CD14-positive monocyte (primary cell): ENCODE measurements around the gene SPDYE4. TPM values are rescaled to one million over a fixed set of nuclear protein-coding genes. Genes with fewer than 3 reads are reported as not detected.

Source experiments
- DNase-seq, 3 donors: peaks; one replicate each; pipeline ENCODE4 v3.0.0-alpha.2; 2011 to 2022
- H2AFZ ChIP-seq: 2 replicates; pipeline ENCODE4 v1.6.0; 2012; ENCODE audit warnings: mild to moderate bottlenecking, low read depth, low read length, inconsistent platforms; ENCODE audit not compliant: insufficient read depth, poor library complexity, severe bottlenecking
- H3K27ac ChIP-seq, 2 donors: 1 replicate in 1 of 2; 2 replicates in 1 of 2; pipeline ENCODE4 v1.5.1; 2012 to 2013; ENCODE audit warnings: low read length in 2 of 2, control low read depth in 1 of 2, inconsistent platforms in 1 of 2, low read depth in 1 of 2, mild to moderate bottlenecking in 1 of 2
- H3K27me3 ChIP-seq, 2 donors: one replicate each; pipeline versions ENCODE4 v1.6.0 to v1.6.1; 2011 to 2013; ENCODE audit warnings: low read length in 2 of 2; ENCODE audit not compliant: control insufficient read depth in 2 of 2, insufficient read depth in 2 of 2
- H3K36me3 ChIP-seq, 2 donors: replicated peaks in 1 of 2; 1 replicate in 1 of 2; 2 replicates in 1 of 2; pipeline versions ENCODE4 v1.5.1 to v1.6.1; 2012 to 2013; ENCODE audit warnings: low read length in 2 of 2, control low read depth in 1 of 2, inconsistent platforms in 1 of 2, mild to moderate bottlenecking in 1 of 2; ENCODE audit not compliant: insufficient read depth in 2 of 2, control insufficient read depth in 1 of 2
- H3K4me1 ChIP-seq, 2 donors: 1 replicate in 1 of 2; 2 replicates in 1 of 2; pipeline versions ENCODE4 v1.5.1 to v1.6.1; 2012 to 2013; ENCODE audit warnings: low read length in 2 of 2, control low read depth in 1 of 2, inconsistent platforms in 1 of 2, mild to moderate bottlenecking in 1 of 2, moderate library complexity in 1 of 2; ENCODE audit not compliant: insufficient read depth in 2 of 2, control insufficient read depth in 1 of 2
- H3K4me2 ChIP-seq: replicated peaks from 2 replicates; pipeline ENCODE3; 2012; ENCODE audit warnings: low read length, moderate library complexity, mild to moderate bottlenecking; ENCODE audit not compliant: poor library complexity, severe bottlenecking; ENCODE audit errors: extremely low read depth
- H3K4me3 ChIP-seq, 3 experiments: fragments of 200-600 bp in 1 of 3; sonication (generic) in 1 of 3; replicated peaks in 1 of 3; 1 replicate in 2 of 3; 2 replicates in 1 of 3; pipeline ENCODE4 v1.5.1; 2011 to 2013; ENCODE audit warnings: low read length in 3 of 3, mild to moderate bottlenecking in 3 of 3, control low read depth in 2 of 3, low read depth in 2 of 3, inconsistent platforms in 1 of 3, moderate library complexity in 1 of 3
- H3K79me2 ChIP-seq: 2 replicates; pipeline ENCODE4 v1.6.0; 2012; ENCODE audit warnings: mild to moderate bottlenecking, control low read depth, inconsistent platforms, low read length, moderate library complexity; ENCODE audit not compliant: insufficient read depth
- H3K9ac ChIP-seq: 2 replicates; pipeline ENCODE4 v1.6.0; 2017; ENCODE audit warnings: low read length, mild to moderate bottlenecking; ENCODE audit not compliant: insufficient read depth, poor library complexity, severe bottlenecking
- H3K9me3 ChIP-seq, 2 donors: replicated peaks in 1 of 2; 1 replicate in 1 of 2; 2 replicates in 1 of 2; pipeline versions ENCODE4 v1.5.1 to v1.6.1; 2012 to 2013; ENCODE audit warnings: low read length in 2 of 2, control low read depth in 1 of 2; ENCODE audit not compliant: control insufficient read depth in 1 of 2, insufficient read depth in 1 of 2
- H4K20me1 ChIP-seq: 2 replicates; pipeline ENCODE4 v1.6.0; 2012; ENCODE audit warnings: mild to moderate bottlenecking, low read length, control low read depth, moderate library complexity; ENCODE audit not compliant: insufficient read depth
- H3K27ac Mint-ChIP-seq, 7 donors: one replicate each; pipeline ENCODE4 v1.8.0; 2020; ENCODE audit warnings: mild to moderate bottlenecking in 7 of 7, mixed read lengths in 7 of 7, moderate library complexity in 6 of 7, inconsistent platforms in 2 of 7
- H3K27me3 Mint-ChIP-seq, 3 donors: one replicate each; pipeline ENCODE4 v1.8.0; 2021 to 2022; ENCODE audit warnings: low read depth in 3 of 3, mild to moderate bottlenecking in 3 of 3, mixed read lengths in 3 of 3, moderate library complexity in 3 of 3, inconsistent platforms in 1 of 3
- H3K36me3 Mint-ChIP-seq, 2 donors: one replicate each; pipeline ENCODE4 v1.8.0; 2020; ENCODE audit warnings: mixed read lengths in 2 of 2, inconsistent platforms in 1 of 2, mild to moderate bottlenecking in 1 of 2
- H3K4me1 Mint-ChIP-seq: one replicate; pipeline ENCODE4 v1.8.0; 2020; ENCODE audit warnings: mild to moderate bottlenecking, mixed read lengths
- H3K4me3 Mint-ChIP-seq, 2 donors: one replicate each; pipeline ENCODE4 v1.8.0; 2020; ENCODE audit warnings: mild to moderate bottlenecking in 2 of 2, mixed read lengths in 2 of 2, moderate library complexity in 1 of 2
- H3K9me3 Mint-ChIP-seq, 7 donors: one replicate each; pipeline ENCODE4 v1.8.0; 2020 to 2022; ENCODE audit warnings: mixed read lengths in 7 of 7, mild to moderate bottlenecking in 6 of 7, moderate library complexity in 6 of 7, inconsistent platforms in 2 of 7
- CTCF ChIP-seq: fragments of 200-600 bp; IDR thresholded peaks from one replicate; pipeline ENCODE4 v1.8.0; 2022; ENCODE audit warnings: antibody characterized with exemption, mild to moderate bottlenecking
- WGBS: methylation state at CpG from one replicate; pipeline ENCODE4 v1.1.5; 2013; ENCODE audit warnings: missing lambda C conversion rate; ENCODE audit not compliant: insufficient coverage; 5-methylcytosine and 5-hydroxymethylcytosine counted together
- intact Hi-C, 2 donors: fragments of 100-400 bp; cut with micrococcal nuclease; formaldehyde crosslinking; loops; one replicate each; pipeline versions ENCODE4 v1.15.0 to v1.15.1; 2023
- polyA plus RNA-seq, 3 donors: library from polyadenylated mRNA; depleted of rRNA in 1 of 3; unstranded in 2 of 3; stranded (reverse) in 1 of 3; fragments of 300-500 nt in 2 of 3; fragments of >200 nt in 1 of 3; fragmentation: Illumina TruSeq in 2 of 3; gene quantifications; 1 replicate in 2 of 3; 2 replicates in 1 of 3; pipeline ENCODE4 v1.2.3, GENCODE V29; 2012 to 2021

SPDYE4 gene
- polyA plus RNA-seq, 3 donors = 0.09 TPM; not detected in 2

GRCh38 chr17:8798846-8799569 is 40.7 kb upstream of the SPDYE4 start, which contains the start of gene MFSD6L:
Gene MFSD6L, minus strand, starts transcription at chr17:8799365. Its CDS starts 245 bp downstream, at chr17:8799120.
- Histone ChIP-seq H4K20me1 (no peaks in the 10 kb centered on the region), H3K9me3 (peaks cover 0 to 3% of the 10 kb centered on the region in 2 donors), H3K79me2 (no peaks in the 10 kb centered on the region), H3K27ac (no peak within 1 kb of the TSS), H3K4me1 (peaks cover 15 to 18% of the 10 kb centered on the region in 2 donors), H3K4me3 (no peak within 1 kb of the TSS), H3K27me3 (no peaks in the 10 kb centered on the region), H2AFZ (no peak within 1 kb of the TSS), H3K4me2 (no peak within 1 kb of the TSS), H3K36me3 (peaks cover 36 to 56% of the 10 kb centered on the region in 2 donors), H3K9ac (no peak within 1 kb of the TSS)
- 58% methylated on average over 61 of the region's 62 CpGs for WGBS
- TF ChIP-seq CTCF = no peak
- H3K4me1 Mint-ChIP-seq = peaks cover 16% of the 10 kb centered on the region
- no peak within 1 kb of the TSS for H3K27ac Mint-ChIP-seq
- no peak within 1 kb of the TSS for H3K4me3 Mint-ChIP-seq
- peaks cover 0 to 6% (median 2%) of the 10 kb centered on the region in 7 donors for H3K9me3 Mint-ChIP-seq
- intact Hi-C loops = no loop called here
- peaks cover 55 to 73% of the 10 kb centered on the region in 2 donors for H3K36me3 Mint-ChIP-seq
- H3K27me3 Mint-ChIP-seq = peaks cover 0 to 1% (median 0%) of the 10 kb centered on the region in 3 donors
- no peak for DNase-seq

GRCh38 chr17:8798176-8798845 is 40.0 kb upstream of the SPDYE4 start:
- peaks cover 48 to 66% of the 10 kb centered on the region in 2 donors for H3K36me3 Mint-ChIP-seq
- intact Hi-C loops = no loop called here

More at GRCh38 chr17:8798176-8798845, 40.0 kb upstream of the SPDYE4 start:
- DNase-seq = no peak
- no peaks in the 10 kb centered on the region for H3K27me3 ChIP-seq
- H3K79me2 ChIP-seq = no peaks in the 10 kb centered on the region
- H3K4me2 ChIP-seq = no peak overlapping the region
- peaks cover 0 to 3% of the 10 kb centered on the region in 2 donors for H3K9me3 ChIP-seq
- H3K4me1 Mint-ChIP-seq = peaks cover 23% of the 10 kb centered on the region
- no peak overlapping the region for H3K4me3 Mint-ChIP-seq
- H3K27ac Mint-ChIP-seq = no peak overlapping the region
- H3K27me3 Mint-ChIP-seq = peaks cover 0 to 1% (median 0%) of the 10 kb centered on the region in 3 donors
- 95% methylated on average over 22 of the region's 23 CpGs for WGBS
- peaks cover 0 to 6% (median 2%) of the 10 kb centered on the region in 7 donors for H3K9me3 Mint-ChIP-seq
- no peaks in the 10 kb centered on the region for H4K20me1 ChIP-seq
- TF ChIP-seq CTCF = no peak
- peaks cover 29 to 49% of the 10 kb centered on the region in 2 donors for H3K36me3 ChIP-seq
- peaks cover 22 to 25% of the 10 kb centered on the region in 2 donors for H3K4me1 ChIP-seq
- H3K4me3 ChIP-seq = no peak overlapping the region
- no peak overlapping the region for H2AFZ ChIP-seq
- H3K9ac ChIP-seq = no peak overlapping the region
- H3K27ac ChIP-seq = no peak overlapping the region
